Activated CD4-positive, CD25-positive, alpha-beta regulatory T cell treated with anti-CD3 and anti-CD28 coated beads, Interleukin-2, amount 50 U/mL, for 72 hours (primary cell): ENCODE measurements around the gene SOWAHA.
A peak's percentile ranks its signal among the peaks of the same experiment; 100 is the strongest.

ENCODE experiments used
- DNase-seq: peaks from one replicate; pipeline ENCODE4 v3.0.0; 2021

The SOWAHA gene

DNA sequence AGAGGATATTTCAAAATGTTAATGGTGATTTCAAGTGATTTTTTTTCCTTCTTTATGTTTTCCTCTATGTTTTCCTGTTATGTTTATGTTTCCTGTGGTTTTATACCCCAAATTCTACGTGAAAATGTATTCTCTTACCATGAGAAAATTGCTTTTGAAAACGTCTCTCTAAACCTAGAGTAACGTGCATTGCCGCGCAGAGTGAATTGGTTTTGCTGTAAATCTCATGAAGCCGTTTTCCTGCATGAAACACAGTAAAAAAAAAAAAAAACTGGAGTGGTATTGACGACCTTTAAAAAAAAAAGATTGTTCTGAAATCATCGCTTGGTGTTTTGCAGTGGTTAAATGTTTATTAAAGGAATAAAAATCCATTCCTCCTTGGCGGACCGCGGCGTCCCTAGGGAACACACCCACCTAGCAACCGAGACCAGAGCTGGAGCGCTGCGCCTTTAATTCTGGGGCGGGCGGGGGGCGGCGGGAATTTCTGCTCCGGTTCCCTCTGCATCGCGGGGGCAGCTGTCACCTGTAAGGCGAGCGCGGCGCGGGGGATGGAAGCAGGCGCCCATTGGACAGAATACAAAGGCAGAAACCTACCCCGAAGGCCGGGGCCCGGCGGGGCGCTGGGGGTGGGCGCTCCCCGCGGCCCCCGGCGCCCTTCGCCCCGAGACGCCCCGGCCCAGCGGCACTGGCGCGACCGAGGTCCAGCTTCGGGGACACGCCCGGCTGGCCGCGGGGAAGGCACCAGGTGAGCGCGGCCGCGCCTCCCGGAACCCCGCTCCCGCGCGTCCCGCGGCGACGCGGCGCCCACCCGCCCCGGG lies at the start of gene SOWAHA:
TSS of gene SOWAHA (plus strand) at position 522 of the 818 bp plus-strand sequence. CDS start 320 bp downstream, outside the sequence.
- no peak for DNase-seq

DNA sequence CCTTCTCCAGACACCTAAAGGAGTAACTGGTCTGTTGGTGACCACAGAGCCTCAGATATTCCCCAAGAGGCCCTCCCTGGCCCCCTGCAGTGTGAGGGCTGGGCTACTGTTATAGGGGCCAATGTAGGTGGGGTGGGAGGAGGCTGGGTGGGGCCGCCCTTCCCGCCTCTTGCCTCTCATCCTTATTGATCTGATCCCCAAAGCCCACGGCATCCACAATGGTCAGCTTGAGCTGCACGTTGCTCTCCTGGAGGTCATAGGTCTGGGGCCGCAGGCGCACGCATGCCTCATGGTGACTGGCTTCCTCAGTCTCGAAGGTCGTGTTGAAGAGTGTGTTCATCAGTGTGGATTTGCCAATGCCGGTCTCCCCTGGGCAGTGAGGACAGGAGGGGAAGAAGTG lies 49.1 kb upstream of the SOWAHA start:
- DNase-seq: no peak

DNA sequence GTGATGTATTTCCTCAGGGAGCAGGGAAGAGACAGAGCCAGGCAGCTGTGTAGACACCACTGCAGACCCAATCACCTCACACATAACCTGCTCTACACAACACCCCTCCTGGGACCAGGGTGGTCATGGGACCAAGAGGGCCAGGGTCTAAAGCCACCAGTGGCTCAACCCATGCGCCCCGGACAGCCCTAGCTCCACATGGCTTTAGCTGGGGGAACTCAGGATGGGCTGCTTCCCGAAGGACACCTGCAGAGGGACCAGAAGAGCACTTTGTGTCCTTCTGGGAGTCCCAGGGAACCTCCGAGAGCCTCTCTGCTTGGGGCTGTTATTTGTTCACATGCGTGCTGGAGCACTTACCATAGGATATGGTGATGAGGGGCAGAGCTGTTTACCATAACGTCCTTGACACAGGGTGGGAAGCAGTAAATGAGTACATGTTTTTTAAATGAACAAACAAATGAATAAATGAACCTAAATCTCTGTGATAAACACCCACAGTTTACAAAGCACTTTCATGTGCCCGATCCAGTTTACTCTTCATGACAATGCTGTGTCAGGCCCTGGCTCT lies 48.3 kb upstream of the SOWAHA start:
- no peak for DNase-seq

DNA sequence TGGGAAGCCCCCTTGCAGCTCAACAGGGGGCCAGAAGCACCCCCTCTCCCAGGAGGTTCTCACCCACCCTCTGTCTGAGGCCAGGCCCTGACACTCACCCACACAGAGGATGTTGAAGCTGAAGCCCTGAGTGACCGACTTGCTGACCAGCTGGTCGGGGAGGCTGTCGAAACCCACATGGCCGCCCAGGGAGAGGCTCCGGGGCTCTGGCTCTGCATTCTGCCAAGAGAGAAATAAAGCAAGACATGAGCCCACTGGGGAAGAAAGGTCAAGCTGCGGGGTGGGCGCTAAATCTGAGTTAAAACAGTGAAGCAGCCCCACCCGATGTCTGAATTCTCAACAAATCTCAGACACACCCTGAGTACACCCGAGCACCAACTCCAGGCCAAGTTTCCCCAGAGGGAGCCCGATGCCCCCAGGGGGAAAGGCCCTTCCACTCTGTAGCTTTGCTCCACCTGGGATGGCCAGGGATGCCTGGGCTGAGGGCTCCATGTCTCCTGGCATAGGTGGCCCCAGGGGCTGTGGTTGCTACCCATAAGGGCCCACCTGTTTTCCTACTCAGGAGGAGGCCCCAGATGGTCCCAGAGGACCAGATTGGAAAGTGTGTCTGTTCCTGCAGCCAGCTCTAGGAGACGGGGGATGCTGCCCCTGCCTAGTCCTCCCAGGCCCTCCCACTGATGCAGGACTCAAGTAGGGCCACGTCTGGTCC lies 47.6 kb upstream of the SOWAHA start:
- no peak for DNase-seq

- DNase-seq: no peak
These were observed 46.9 kb upstream of the SOWAHA start for GRCh38 chr5:132766020-132766805.

DNA sequence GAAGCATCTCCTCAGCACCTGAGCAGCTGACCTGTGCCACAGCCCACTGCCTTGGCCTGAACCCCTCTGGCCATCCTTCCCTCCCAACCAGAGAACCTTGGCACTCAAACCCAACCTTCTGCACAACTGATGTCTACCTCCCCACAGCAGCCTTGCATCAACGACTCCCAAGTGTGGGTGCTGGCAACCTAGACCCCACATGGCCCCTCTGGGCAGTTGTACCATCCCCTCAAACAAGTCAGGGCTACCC lies 46.4 kb upstream of the SOWAHA start:
- no peak for DNase-seq

- DNase-seq: no peak
These were observed 46.0 kb upstream of the SOWAHA start for GRCh38 chr5:132767150-132767549.

GRCh38 chr5:132768485-132768868 lies 44.6 kb upstream of the SOWAHA start:
- no peak for DNase-seq

DNA sequence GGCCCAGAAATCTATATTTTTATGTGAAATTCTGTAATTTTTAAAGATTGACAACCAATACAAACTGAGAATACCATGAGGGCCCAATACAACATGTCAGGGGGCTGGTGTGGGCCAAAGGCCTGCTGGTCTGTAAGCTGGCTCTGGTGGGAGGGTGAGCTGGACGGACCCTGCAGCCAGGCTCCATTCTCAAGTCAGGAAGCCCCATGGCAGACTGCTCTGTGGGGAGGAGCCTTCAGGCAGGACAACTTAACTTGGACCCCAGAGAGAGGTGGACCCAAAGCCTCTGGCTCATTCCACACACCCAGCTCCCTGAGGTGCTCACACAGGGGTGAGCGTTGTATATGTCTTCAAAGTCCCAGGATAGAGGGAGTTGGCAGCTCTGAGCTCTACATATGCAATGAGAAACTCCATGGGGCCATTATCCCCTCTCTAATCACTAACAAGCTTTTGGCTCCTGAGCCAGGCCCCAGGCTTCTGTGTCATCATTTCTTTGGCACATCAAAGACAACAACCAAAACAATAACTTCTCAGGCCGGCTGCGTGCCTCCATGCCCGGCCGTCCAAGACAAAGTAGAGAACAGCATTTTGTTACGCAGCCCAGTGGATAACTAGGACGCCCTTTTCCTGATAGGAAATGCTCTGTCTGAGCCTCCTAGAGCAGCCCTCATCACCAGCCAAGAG lies 42.5 kb upstream of the SOWAHA start:
- DNase-seq: no peak

GRCh38 chr5:132771503-132771998 lies 41.6 kb upstream of the SOWAHA start:
- no peak for DNase-seq

GRCh38 chr5:132772291-132773070 lies 40.6 kb upstream of the SOWAHA start:
- no peak for DNase-seq

GRCh38 chr5:132773114-132773513 lies 40.0 kb upstream of the SOWAHA start:
- DNase-seq: no peak

- DNase-seq: no peak
These were observed 39.3 kb upstream of the SOWAHA start for GRCh38 chr5:132773601-132774355.

DNA sequence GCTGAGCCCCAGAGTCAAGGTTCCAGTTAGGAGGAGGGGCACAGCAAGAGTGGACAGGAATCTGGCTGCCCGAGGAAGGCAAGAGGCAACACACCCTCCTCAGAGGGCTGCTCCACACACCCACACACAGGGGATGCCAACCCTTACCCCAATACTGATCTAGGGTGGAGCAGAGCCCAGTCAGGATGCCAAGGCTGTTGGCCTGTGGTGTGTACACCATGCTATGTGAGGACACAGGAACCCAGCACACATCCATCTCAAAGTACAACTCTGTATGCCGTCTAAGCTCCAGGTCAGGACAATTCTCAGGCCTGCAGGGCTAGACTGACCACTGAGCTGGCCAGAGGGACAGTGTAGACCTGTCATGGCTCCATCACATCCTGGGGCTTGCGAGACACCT lies 38.7 kb upstream of the SOWAHA start:
- DNase-seq: no peak

DNA sequence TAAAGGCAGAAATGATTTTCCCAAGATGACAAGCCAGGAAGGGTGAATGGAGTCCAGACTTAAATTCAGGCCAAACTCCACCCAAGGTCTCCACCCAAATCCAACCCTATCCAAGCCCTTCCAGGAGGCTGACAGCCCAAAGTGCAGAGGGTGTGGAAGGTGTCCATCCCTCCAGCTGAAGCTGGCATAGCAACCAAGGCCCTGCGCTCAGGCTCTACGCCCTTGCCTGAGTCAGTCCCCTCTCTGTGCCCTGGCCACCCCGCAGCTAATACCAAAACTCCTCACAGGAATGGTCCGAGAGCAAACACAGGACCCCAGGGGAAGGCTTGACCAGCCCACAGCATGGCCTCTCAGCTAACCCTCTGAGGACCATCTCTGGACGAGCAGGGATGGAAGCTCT lies 38.2 kb upstream of the SOWAHA start:
- no peak for DNase-seq

GRCh38 chr5:132775476-132775961 lies 37.6 kb upstream of the SOWAHA start:
- no peak for DNase-seq

DNA sequence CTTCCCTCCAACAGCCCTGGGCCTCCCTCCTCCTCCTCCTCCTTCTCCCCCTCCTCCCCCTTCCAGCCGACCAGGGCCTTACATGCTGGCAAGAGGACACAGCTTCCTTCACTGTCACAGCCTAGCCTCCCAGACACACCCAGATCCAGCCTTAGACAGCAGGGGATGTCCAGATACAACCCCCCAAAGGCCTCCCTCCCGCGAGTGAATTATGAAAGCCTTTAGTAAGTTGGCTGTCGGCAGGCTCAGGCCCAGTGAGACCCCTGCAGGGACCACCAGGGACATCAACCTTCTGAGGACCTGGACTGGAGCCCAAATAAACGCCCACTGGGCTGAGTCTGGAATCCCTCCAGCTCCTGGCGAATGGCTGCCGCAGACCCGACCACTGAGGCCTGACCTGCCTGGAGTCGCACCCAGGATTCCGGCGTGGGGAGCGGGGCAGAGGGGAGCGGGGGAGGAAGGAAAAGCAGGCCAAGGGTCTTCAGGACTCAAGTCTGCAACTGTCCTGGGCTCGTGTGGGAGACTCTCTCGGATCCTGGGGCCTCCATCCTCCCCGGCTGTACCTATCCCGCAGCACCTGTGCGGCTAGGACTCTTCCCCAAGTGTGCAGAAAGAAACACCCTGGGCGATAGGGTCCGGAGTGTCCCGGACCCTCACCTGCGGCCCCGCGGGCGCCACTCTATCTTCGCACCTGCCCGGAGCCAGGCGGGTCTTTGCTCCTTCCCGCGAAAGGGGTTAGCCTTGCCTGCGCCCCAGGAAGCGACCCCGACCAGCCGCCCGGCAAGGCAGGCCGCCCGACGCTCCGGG lies 36.8 kb upstream of the SOWAHA start:
- DNase-seq: no peak

- DNase-seq: no peak
These were observed 36.2 kb upstream of the SOWAHA start for GRCh38 chr5:132776938-132777208.

- peak; percentile 54 for DNase-seq
These were observed 35.7 kb upstream of the SOWAHA start, which contains the start of gene SEPTIN8 for GRCh38 chr5:132777209-132778069. SEPTIN8 (minus strand) TSS chr5:132777239; CDS start chr5:132777137, 102 bp downstream.
